SK-N-SH (cell line): Measurements from ENCODE around the gene IPO9. TPM values are rescaled to one million over a fixed set of nuclear protein-coding genes. Genes with fewer than 3 reads are reported as not detected.

Experiments
- CTCF ChIA-PET: fragments of 300-600, 350-600 bp; formaldehyde crosslinking; extraction: SDS; loops from one replicate; lab custom pipeline; 2021; lab: Yijun Ruan, JAX
- POLR2A ChIA-PET: fragments of 350-600 bp; sonication (Branson Sonifier 250); formaldehyde crosslinking; extraction: SDS; loops from one replicate; lab custom pipeline; 2020; ENCODE audit warnings: antibody characterized with exemption, inconsistent platforms; lab: Yijun Ruan, JAX
- DNase-seq: peaks from one replicate; pipeline ENCODE4 v3.0.0; 2012
- H2AFZ ChIP-seq: fragments of 200-600 bp; sonication (generic); 2 replicates; pipeline ENCODE4 v1.8.1; 2016; ENCODE audit warnings: antibody characterized with exemption, mild to moderate bottlenecking, low read depth
- H3F3A ChIP-seq: fragments of 200-600 bp; sonication (generic); replicated peaks from 2 replicates; pipeline ENCODE3; 2016; ENCODE audit warnings: antibody characterized with exemption, mild to moderate bottlenecking; ENCODE audit not compliant: insufficient read depth
- H3K27ac ChIP-seq, 2 experiments: fragments of 200-500 bp in 1 of 2; fragments of 200-600 bp in 1 of 2; sonication (Bioruptor generic) in 1 of 2; sonication (generic), shearing (Covaris generic) in 1 of 2; 2 replicates each; pipeline versions ENCODE4 v1.5.1 to v1.6.1; 2014 to 2016; ENCODE audit warnings: low read depth in 2 of 2, inconsistent platforms in 1 of 2, low read length in 1 of 2, mild to moderate bottlenecking in 1 of 2, mixed read lengths in 1 of 2
- H3K27me3 ChIP-seq: fragments of 200-600 bp; sonication (generic), shearing (Covaris generic); 2 replicates; pipeline ENCODE4 v1.6.1; 2016; ENCODE audit warnings: mixed run types; ENCODE audit not compliant: insufficient read depth
- H3K36me3 ChIP-seq, 2 experiments: fragments of 200-500 bp in 1 of 2; fragments of 200-600 bp in 1 of 2; sonication (Bioruptor generic) in 1 of 2; sonication (generic) in 1 of 2; replicated peaks in 1 of 2; 2 replicates each; pipeline versions ENCODE3 to v1.5.1; 2014 to 2016; ENCODE audit warnings: low read length in 1 of 2, mild to moderate bottlenecking in 1 of 2; ENCODE audit not compliant: insufficient read depth in 2 of 2, control insufficient read depth in 1 of 2
- H3K4me1 ChIP-seq, 2 experiments: fragments of 200-500 bp in 1 of 2; fragments of 200-600 bp in 1 of 2; sonication (Bioruptor generic) in 1 of 2; sonication (generic), shearing (Covaris generic) in 1 of 2; 2 replicates each; pipeline versions ENCODE4 v1.5.1 to v1.6.1; 2014 to 2016; ENCODE audit warnings: low read depth in 1 of 2, low read length in 1 of 2, mixed run types in 1 of 2; ENCODE audit not compliant: insufficient read depth in 2 of 2, control insufficient read depth in 1 of 2
- H3K4me2 ChIP-seq: fragments of 200-600 bp; sonication (generic), shearing (Covaris generic); 2 replicates; pipeline ENCODE4 v1.6.1; 2017; ENCODE audit warnings: mixed run types
- H3K4me3 ChIP-seq, 2 experiments: fragments of 200-500 bp in 1 of 2; fragments of 200-600 bp in 1 of 2; sonication (Bioruptor generic) in 1 of 2; sonication (generic), shearing (Covaris generic) in 1 of 2; 2 replicates each; pipeline versions ENCODE4 v1.5.1 to v1.8.1; 2014 to 2016; ENCODE audit warnings: low read depth in 2 of 2, inconsistent platforms in 1 of 2, low read length in 1 of 2, mild to moderate bottlenecking in 1 of 2, mixed read lengths in 1 of 2, moderate library complexity in 1 of 2
- H3K79me2 ChIP-seq: fragments of 200-600 bp; sonication (generic); 2 replicates; pipeline ENCODE4 v1.8.1; 2017; ENCODE audit warnings: mild to moderate bottlenecking; ENCODE audit not compliant: insufficient read depth
- H3K9ac ChIP-seq: fragments of 200-600 bp; sonication (generic); 2 replicates; pipeline ENCODE4 v1.6.1; 2017; ENCODE audit warnings: mixed run types
- H3K9me2 ChIP-seq: fragments of 200-600 bp; sonication (generic); 2 replicates; pipeline ENCODE4 v1.6.1; 2017; ENCODE audit warnings: mixed run types
- H3K9me3 ChIP-seq: fragments of 200-600 bp; sonication (generic); 2 replicates; pipeline ENCODE4 v1.6.1; 2017; ENCODE audit warnings: mixed run types, mild to moderate bottlenecking, moderate library complexity
- H4K20me1 ChIP-seq: fragments of 200-600 bp; sonication (generic); 2 replicates; pipeline ENCODE4 v1.6.1; 2017; ENCODE audit warnings: mild to moderate bottlenecking, mixed run types; ENCODE audit not compliant: insufficient read depth
- CHD2 ChIP-seq: fragments of 150-350 bp; IDR thresholded peaks from 2 replicates; pipeline ENCODE4 v1.6.1; 2018; ENCODE audit warnings: low read length; ENCODE audit not compliant: partially characterized antibody
- ELF1 ChIP-seq: IDR thresholded peaks from 2 replicates; pipeline ENCODE4 v1.4.0; 2012
- EP300 ChIP-seq, 2 experiments: IDR thresholded peaks; 2 replicates each; pipeline versions ENCODE4 v1.4.0 to v1.6.1; 2012; ENCODE audit warnings: borderline replicate concordance in 1 of 2, low read depth in 1 of 2, low read length in 1 of 2
- FOSL2 ChIP-seq: IDR thresholded peaks from 2 replicates; pipeline ENCODE4 v1.4.0; 2012; ENCODE audit warnings: low read depth, mild to moderate bottlenecking, moderate library complexity, borderline replicate concordance
- FOXJ3 ChIP-seq: sonication (generic); formaldehyde crosslinking; IDR thresholded peaks from 2 replicates; pipeline ENCODE4 v1.5.1; 2020; ENCODE audit warnings: mild to moderate bottlenecking, missing genetic modification reagents
- MXI1 ChIP-seq: IDR thresholded peaks from 2 replicates; pipeline ENCODE4 v1.6.1; 2012; ENCODE audit warnings: mild to moderate bottlenecking, low read depth, low read length, improper control_type of control experiment
- NFIC ChIP-seq: IDR thresholded peaks from 2 replicates; pipeline ENCODE4 v1.4.0; 2012; ENCODE audit warnings: borderline replicate concordance
- NRF1 ChIP-seq: IDR thresholded peaks from 2 replicates; pipeline ENCODE4 v1.6.1; 2012; ENCODE audit warnings: low read depth, mild to moderate bottlenecking, low read length
- POLR2AphosphoS5 ChIP-seq: IDR thresholded peaks from 2 replicates; pipeline ENCODE4 v1.6.1; 2012; ENCODE audit warnings: low read depth, low read length
- RAD21 ChIP-seq: IDR thresholded peaks from 2 replicates; pipeline ENCODE4 v1.6.1; 2012; ENCODE audit warnings: mild to moderate bottlenecking, low read length
- RCOR1 ChIP-seq: fragments of 150-350 bp; IDR thresholded peaks from 2 replicates; pipeline ENCODE4 v1.6.1; 2017; ENCODE audit warnings: antibody characterized with exemption, low read length
- RFX5 ChIP-seq: IDR thresholded peaks from 2 replicates; pipeline ENCODE4 v1.6.1; 2012; ENCODE audit warnings: mild to moderate bottlenecking, improper control_type of control experiment, low read length
- RXRA ChIP-seq: IDR thresholded peaks from 2 replicates; pipeline ENCODE4 v1.4.0; 2012; ENCODE audit warnings: low read depth, mild to moderate bottlenecking, borderline replicate concordance
- SIN3A ChIP-seq: IDR thresholded peaks from 2 replicates; pipeline ENCODE4 v1.6.1; 2012; ENCODE audit warnings: low read depth, mild to moderate bottlenecking, low read length, moderate library complexity, borderline replicate concordance
- TAF1 ChIP-seq: IDR thresholded peaks from 2 replicates; pipeline ENCODE4 v1.6.1; 2012; ENCODE audit warnings: low read depth, mild to moderate bottlenecking, low read length, moderate library complexity, borderline replicate concordance
- TEAD4 ChIP-seq: IDR thresholded peaks from 2 replicates; pipeline ENCODE4 v1.4.0; 2012; ENCODE audit warnings: mild to moderate bottlenecking, borderline replicate concordance; ENCODE audit not compliant: insufficient read depth
- YY1 ChIP-seq: IDR thresholded peaks from 2 replicates; pipeline ENCODE4 v1.4.0; 2012; ENCODE audit warnings: low read depth, mild to moderate bottlenecking
- WGBS: methylation state at CpG from one replicate; pipeline ENCODE4 v1.1.6; 2017; ENCODE audit warnings: low lambda C conversion rate; 5-methylcytosine and 5-hydroxymethylcytosine counted together
- polyA plus RNA-seq, 3 experiments: library from polyadenylated mRNA; depleted of rRNA; stranded (reverse); fragments of >200 nt; gene quantifications; 2 replicates each; pipeline ENCODE4 v1.2.3, GENCODE V29; 2012
- TF ChIP-seq, protein P1 (sequence below): IDR thresholded peaks from 2 replicates; pipeline ENCODE4 v1.4.0; 2012; ENCODE audit warnings: low read depth, borderline replicate concordance
- TF ChIP-seq, protein P2 (sequence below): IDR thresholded peaks from 2 replicates; pipeline ENCODE4 v1.4.0; 2012; ENCODE audit warnings: low read depth, borderline replicate concordance
- TF ChIP-seq, protein P3 (sequence below): fragments of 200-600 bp; sonication (generic); IDR thresholded peaks from 2 replicates; pipeline ENCODE4 v1.6.1; 2017; ENCODE audit warnings: antibody characterized with exemption, mild to moderate bottlenecking, moderate library complexity
- TF ChIP-seq, protein P4 (sequence below): fragments of 150-350 bp; IDR thresholded peaks from 2 replicates; pipeline ENCODE4 v1.6.1; 2016; ENCODE audit warnings: mild to moderate bottlenecking, low read depth, low read length

IPO9 gene
- polyA plus RNA-seq, 1 of the 3 experiments (the other 2 are of a cell fraction) = 24.5 TPM

DNA sequence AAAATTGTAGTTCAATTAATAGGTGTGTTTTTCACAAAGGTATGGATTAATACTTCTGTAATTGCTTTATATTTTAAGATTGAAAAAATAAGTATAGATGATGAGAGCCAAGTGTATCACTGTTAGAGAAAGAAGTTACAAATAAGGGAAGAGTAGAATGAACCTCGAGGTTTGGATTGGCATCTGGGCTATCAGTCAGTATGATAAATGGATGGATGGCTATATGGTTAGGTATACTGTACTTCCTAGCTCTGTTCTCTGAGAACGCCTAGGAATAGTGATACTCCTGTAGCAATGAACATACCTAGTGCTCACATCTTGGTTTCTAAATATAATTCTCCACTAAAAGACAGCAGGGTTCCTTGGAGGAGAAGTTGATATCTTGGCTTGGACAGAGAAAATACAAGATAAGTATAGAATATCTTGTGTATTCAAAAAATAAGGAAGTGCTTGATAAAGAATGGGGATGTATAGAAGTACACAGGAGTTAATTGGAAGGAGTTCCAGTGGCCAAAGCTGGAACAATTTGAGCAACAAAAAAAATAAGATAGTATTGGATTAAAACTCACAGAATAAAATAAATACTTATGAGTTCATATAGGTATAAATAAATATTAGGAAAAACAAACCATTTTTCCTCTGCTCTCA, 12.4 kb downstream of the IPO9 start (continued):
- TF ChIP-seq, protein P1, sequence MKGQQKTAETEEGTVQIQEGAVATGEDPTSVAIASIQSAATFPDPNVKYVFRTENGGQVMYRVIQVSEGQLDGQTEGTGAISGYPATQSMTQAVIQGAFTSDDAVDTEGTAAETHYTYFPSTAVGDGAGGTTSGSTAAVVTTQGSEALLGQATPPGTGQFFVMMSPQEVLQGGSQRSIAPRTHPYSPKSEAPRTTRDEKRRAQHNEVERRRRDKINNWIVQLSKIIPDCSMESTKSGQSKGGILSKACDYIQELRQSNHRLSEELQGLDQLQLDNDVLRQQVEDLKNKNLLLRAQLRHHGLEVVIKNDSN = no peak
- TF ChIP-seq MXI1 (no peak), TAF1 (no peak)

DNA sequence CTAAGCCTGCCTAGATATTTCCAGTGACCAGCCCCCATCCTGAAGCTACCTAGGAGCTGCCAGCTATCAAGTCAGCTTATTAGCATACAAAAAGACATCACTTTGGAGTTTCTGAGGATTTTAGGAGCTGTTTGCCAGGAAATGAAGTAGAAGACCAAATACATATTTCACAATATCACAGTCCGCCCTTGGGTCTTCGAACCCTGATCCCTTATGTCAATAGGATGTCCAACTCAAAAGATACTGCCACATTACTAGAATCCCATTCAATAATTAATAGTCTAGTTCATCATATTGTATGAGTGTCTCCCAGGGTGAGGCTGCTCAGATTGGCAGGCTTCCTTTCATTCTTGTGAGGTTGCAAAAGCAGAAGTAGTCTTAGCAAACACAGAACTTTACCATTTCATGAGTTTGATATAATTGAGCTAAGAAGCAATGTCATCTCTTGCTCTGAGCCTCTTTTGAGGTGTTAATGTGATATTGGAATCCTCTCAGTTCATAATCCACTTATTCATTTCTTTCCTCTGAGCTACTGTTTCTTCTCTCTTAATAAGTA, 13.6 kb downstream of the IPO9 start:
- Histone ChIP-seq H3K9me3 (no peaks in the 10 kb centered on the region), H3K4me2 (no peak overlapping the region), H3K4me3 (no peak overlapping the region), H3K9me2 (no peaks in the 10 kb centered on the region), H3K79me2 (peaks cover 98% of the 10 kb centered on the region), H3K9ac (no peak overlapping the region), H3K27ac (0 out of 4 replicates have a peak overlapping the region, but pooled peaks of 1 of the 2 experiments have one; percentile 0), H3F3A (peaks cover 36% of the 10 kb centered on the region), H3K27me3 (no peaks in the 10 kb centered on the region), H3K4me1 (peaks cover 0 to 12% of the 10 kb centered on the region in 2 experiments; a peak in 2 of 4 replicates), H4K20me1 (peaks cover 20% of the 10 kb centered on the region; the same call in 1 of the 2 replicates), H3K36me3 (peaks cover 9 to 16% of the 10 kb centered on the region in 2 experiments), H2AFZ (no peak overlapping the region)
- POLR2A ChIA-PET = no interaction called here
- no peak for DNase-seq
- whole genome bisulfite sequencing = 94% methylated on average over 2 of the region's 2 CpGs
- CTCF ChIA-PET = interaction anchor here (1.0 to 2.3 kb wide), 5 partner anchors 13 to 279 kb away, joined by 3 to 11 read pairs (median 4); partner anchors contain the start of gene IPO9
- TF ChIP-seq SIN3A (no peak), RFX5 (no peak), RAD21 (no peak), TAF1 (no peak), ELF1 (no peak), EP300 (IDR thresholded peaks at IDR 0.05; ENCODE audit: borderline replicate concordance in 1 of 2, low read depth in 1 of 2, low read length in 1 of 2) (no peak), TEAD4 (no peak), NFIC (no peak), RCOR1 (no peak), RXRA (no peak), CHD2 (no peak), POLR2AphosphoS5 (no peak), YY1 (no peak), NRF1 (no peak), FOSL2 (no peak), FOXJ3 (CRISPR knock-in tag) (no peak)
- TF ChIP-seq, protein P2, sequence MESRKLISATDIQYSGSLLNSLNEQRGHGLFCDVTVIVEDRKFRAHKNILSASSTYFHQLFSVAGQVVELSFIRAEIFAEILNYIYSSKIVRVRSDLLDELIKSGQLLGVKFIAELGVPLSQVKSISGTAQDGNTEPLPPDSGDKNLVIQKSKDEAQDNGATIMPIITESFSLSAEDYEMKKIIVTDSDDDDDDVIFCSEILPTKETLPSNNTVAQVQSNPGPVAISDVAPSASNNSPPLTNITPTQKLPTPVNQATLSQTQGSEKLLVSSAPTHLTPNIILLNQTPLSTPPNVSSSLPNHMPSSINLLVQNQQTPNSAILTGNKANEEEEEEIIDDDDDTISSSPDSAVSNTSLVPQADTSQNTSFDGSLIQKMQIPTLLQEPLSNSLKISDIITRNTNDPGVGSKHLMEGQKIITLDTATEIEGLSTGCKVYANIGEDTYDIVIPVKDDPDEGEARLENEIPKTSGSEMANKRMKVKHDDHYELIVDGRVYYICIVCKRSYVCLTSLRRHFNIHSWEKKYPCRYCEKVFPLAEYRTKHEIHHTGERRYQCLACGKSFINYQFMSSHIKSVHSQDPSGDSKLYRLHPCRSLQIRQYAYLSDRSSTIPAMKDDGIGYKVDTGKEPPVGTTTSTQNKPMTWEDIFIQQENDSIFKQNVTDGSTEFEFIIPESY = no peak
- TF ChIP-seq, protein P3, sequence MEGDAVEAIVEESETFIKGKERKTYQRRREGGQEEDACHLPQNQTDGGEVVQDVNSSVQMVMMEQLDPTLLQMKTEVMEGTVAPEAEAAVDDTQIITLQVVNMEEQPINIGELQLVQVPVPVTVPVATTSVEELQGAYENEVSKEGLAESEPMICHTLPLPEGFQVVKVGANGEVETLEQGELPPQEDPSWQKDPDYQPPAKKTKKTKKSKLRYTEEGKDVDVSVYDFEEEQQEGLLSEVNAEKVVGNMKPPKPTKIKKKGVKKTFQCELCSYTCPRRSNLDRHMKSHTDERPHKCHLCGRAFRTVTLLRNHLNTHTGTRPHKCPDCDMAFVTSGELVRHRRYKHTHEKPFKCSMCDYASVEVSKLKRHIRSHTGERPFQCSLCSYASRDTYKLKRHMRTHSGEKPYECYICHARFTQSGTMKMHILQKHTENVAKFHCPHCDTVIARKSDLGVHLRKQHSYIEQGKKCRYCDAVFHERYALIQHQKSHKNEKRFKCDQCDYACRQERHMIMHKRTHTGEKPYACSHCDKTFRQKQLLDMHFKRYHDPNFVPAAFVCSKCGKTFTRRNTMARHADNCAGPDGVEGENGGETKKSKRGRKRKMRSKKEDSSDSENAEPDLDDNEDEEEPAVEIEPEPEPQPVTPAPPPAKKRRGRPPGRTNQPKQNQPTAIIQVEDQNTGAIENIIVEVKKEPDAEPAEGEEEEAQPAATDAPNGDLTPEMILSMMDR = no peak
- TF ChIP-seq, protein P4, sequence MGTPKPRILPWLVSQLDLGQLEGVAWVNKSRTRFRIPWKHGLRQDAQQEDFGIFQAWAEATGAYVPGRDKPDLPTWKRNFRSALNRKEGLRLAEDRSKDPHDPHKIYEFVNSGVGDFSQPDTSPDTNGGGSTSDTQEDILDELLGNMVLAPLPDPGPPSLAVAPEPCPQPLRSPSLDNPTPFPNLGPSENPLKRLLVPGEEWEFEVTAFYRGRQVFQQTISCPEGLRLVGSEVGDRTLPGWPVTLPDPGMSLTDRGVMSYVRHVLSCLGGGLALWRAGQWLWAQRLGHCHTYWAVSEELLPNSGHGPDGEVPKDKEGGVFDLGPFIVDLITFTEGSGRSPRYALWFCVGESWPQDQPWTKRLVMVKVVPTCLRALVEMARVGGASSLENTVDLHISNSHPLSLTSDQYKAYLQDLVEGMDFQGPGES = no peak
